ENCODE results near the gene SAMD4B.
"Not testable (repeated sequence)": the region's sequence is repeated elsewhere in the genome, so short reads cannot be mapped to it uniquely, and the experiment has no call there.

The SAMD4B gene

DNA sequence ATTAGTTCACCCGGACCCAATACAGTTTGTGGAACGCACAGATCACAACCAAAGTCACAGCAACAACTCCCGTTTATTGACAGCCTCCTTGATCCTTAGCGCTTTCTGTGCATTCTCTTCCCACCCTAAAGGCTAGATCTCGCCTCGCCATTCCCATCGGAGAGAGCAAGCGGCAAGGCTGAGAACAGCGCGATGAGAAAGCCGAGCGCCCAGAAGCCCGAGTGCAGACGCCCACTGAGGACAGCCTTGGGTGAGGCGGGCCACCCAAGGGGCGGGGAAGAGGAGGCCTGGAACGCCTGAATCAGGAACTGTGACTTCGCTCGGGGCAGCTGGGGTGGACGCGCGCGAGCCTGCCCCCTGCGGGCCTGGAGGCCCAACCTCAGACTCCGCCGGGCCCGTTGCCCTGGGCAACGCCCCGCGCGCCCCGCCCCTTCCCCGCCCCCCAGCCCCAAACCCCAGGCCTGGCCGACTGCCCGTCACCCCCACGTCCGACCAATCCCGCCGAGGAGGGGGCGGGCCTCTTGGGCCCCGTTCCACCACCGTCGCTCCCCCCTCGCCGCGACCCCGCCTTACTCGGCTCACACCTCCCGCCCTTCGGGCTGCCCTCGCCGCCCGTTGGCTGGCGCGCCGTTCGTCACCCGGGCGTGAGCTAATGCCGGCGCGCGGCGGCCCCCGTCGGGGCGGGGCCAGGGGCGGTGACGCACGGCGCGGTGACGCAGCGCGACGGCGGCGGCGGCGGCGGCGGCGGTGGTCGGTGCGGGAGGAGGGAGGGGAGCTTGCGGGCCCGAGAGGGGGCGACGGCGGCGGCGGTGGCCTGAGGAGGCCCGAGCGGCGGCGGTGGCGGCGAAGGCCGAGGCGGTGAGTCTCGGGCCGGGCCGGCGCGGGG lies at the start of gene SAMD4B:
Gene SAMD4B (plus strand): TSS at position 703 of the 886 bp plus-strand sequence. CDS start 14,473 bp downstream, outside the sequence.
- DNase-seq = peak; percentile 99

DNA sequence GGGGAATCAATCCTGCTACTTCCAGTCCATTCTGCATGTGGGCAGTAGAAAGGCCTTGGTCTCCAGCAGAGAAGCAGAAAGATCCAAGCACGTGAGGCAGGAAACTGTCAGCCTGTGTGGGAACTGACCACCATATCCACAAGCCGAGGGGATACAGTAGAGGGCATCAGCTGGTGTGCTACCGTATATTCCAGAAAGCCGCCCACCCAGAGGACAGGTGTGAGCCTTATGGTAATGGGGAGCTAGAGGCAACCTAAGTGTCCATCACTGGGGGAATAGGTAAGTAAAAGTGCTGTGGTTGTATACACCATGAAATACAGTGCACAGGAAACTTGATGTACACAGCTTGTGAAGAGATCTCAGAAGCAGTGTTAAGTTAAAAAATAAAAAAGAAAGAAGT lies 48.8 kb upstream of the SAMD4B start:
- DNase-seq = no peak

DNA sequence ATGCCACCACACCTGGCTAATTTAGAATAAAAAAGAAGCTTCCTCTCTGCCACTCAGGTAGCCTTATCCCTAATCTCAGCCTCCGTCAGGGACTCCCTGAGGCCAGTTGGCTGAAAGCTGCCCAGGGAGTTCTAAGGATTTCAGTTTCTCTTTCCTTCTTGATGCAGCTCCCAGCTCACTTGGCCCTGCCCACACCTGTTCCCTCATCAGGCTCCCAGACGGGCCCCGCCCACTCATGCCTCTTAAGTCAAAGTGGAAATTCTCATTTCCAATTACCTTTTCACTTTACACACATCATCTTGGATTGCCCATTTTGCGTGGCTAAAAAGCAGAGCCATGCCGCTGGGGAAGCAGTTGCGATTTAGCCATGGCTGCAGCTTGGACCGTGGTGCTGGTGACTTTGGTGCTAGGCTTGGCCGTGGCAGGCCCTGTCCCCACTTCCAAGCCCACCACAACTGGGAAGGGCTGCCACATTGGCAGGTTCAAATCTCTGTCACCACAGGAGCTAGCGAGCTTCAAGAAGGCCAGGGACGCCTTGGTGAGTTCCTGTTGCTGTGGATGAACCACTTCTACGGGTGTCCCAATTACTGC lies 46.1 kb upstream of the SAMD4B start, which contains the start of gene IFNL1:
Gene IFNL1 (plus strand): TSS at position 353 of the 591 bp plus-strand sequence. CDS start 15 bp downstream, at position 368.
- no peak for DNase-seq

GRCh38 chr19:39296906-39297305 lies 45.3 kb upstream of the SAMD4B start:
- no peak for DNase-seq

GRCh38 chr19:39297931-39298634 lies 44.1 kb upstream of the SAMD4B start:
- peak; percentile 30 for DNase-seq

DNA sequence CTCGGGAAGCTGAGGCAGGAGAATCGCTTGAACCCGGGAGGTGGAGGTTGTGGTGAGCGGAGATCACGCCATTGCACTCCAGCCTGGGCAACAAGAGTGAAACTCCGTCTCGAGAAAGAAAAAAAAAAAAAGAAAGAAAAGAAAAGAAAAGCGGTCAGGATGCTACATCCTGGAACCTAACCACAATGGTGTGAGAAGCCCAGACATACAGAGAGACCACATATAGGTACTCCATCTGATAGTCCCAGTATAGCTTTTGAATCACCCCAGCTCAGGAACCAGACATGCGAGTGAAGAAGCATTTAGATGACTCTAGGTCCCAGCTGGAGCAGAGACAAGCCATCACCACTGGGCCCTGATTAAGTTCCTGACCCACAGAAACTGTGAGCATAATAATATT lies 42.8 kb upstream of the SAMD4B start:
- no peak for DNase-seq

DNA sequence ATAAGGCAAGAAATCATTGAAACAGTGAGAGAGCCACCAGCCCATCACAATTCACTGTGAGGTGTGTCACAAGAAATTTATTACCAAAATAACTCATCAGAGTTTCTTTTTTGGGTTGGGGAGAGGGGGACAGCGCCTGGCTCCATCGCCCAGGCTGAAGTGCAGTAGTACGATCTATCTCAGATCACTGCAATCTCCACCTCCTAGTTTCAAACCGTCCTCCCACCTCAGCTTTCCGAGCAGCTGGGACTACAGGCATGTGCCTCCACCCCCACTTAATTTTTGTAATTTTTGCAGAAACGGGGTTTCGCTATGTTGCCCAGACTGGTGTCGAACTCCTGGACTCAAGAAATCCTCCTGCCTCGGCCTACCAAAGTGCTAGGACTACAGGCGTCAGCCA lies 42.4 kb upstream of the SAMD4B start:
- no peak for DNase-seq

- DNase-seq = no peak
Measured at GRCh38 chr19:39301021-39301420, 41.2 kb upstream of the SAMD4B start.

- DNase-seq = no peak
Measured at GRCh38 chr19:39301562-39301961, 40.7 kb upstream of the SAMD4B start.

- DNase-seq = no peak
Measured at GRCh38 chr19:39303373-39304184, 38.6 kb upstream of the SAMD4B start.

DNA sequence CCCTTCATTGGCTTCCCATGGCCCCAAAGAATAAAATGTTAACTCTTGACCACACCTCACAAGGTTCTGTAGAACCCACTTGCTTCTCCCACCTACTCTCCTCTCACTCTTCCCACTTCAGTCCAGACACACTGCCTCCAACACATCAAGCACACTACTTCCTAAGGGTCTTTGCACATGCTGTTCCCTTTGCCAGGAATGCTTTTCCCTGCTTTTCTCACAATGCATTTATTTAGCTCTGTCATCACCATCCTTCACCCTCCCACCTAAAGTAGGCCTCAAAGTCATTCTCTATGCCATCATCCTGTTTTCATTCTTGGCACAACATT lies 38.1 kb upstream of the SAMD4B start:
- DNase-seq = no peak

DNA sequence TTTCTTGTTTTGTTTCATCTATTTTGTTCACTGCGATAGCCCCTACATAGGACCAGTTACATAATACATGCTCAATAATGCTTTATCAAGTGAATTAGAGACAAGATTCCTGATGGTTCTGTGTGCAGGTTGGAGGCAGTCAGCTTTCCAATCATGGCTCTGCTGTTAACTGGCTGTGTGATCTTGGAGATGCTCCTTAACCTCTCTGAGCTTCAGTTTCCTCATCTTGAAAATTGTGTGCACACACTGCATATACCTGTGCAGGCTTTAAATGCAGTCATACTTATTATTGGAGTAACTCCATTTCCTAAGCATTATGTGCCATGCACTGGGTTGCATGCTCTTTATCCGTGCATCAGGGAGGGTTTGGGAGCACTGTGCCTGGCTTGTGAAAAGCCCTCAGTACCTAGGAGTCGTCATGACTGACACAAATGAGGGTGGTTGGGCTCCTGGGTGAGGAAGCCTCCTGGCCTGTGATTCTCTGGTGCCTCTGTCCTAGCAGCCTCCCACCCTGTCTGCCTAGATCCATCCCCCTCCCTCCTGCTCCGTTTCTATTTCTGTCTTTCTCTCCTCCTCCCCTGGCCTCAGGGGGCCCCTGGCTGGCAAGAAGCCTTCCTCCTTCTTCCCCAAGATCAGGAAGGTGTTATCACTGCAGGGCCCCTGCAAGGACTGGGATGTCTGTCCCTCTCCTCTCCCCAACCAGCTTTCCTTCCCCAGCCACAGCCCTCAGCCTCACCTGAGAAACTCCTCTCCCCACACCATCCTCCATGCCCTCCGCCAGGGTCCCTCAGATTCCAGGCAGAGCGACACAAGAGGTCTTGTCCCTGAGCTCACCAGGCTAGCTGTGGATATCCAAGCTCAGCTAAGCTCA lies 37.3 kb upstream of the SAMD4B start:
- no peak for DNase-seq

DNA sequence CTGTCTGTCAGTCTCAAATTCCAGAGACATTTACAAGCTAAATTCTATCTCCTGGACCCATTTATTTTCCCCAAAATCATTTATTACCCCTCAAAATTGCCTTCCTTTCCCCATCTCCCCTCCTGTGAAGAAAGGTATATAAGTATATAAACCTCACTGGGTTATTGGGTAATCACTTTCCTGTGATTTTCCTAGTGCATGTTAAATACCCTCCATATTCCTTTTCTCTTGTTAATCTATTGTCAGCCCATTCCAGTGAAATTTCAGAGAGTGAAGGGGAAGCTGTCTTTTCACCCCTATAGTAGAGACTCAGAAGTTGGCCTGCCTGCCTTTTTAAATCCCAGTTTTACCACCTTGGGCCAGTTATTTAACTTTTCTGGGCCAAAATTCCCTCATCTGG lies 36.1 kb upstream of the SAMD4B start:
- DNase-seq = no peak

DNA sequence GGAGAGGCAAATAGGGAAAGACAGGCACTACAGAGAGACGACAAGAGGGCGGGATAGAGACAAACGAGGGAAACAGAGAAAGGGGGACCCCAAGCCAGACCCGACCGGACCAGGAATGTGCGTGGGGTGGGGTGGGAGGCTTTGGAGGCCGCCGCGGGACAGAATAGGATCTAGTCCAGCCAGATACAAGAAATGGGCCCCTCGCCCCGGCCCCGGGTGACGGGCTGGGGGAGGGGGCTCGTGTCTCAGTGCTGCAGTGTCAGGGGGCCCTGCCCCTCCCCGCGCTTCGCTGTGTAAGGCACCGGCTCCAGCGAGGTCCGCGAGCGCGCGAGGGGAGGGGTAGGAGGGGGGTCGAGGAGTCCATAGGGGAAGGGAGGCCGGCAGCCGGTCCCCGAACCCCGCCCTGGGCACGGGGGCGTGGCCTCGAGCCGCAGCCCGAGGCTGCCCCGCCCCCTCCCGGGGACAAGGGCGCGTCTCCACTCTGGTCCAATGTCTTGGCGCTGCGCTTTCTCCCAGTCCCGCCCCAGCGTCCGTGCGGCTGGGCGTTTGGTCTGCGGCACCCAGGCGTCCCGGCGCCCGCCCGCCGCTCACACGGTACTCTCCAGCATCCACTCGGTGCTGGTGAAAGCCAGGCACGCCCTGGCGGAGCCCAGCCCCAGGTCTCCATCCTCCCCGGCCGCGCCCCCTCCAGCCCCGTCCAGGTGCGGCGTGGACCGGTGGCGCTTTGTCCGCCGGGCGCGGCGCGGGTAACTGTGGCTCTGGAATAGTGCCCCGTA lies 35.0 kb upstream of the SAMD4B start:
- DNase-seq = no peak

- DNase-seq = no peak
Measured at GRCh38 chr19:39307822-39308530, 34.2 kb upstream of the SAMD4B start.

DNA sequence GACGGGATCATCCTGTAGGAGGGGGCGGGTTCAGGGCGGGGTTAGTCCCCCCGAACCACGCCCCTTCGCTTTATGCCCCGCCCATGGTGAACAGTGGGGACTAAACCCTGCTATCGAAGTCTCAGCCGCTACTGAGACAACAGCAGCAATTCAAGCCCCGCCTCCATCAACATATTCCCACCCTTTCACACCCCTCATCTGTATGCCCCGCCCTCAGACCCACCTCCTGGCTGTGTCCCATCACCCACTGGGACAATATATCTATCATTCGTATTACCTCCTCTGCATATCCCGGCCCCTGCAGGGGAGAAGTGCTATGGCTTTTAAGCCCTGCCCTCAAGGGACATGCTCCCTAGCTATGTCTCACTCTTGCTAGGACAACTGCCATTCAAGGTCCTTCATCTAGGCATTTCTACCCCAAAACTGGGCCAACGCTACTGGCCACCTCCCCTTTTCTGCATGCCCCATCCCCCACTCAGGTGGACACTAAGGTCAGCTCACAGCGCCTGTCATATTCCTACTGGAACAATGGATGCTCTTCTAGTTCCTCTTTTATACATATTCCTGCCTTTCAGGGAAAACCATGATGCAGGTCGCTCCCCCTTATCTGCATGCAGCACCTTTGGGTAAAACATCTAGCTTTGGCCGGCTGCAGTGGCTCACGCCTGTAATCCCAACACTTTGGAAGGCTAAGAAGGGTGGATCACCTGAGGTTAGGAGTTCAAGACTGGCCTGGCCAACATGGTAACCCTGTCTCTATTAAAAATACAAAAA lies 33.5 kb upstream of the SAMD4B start:
- no peak for DNase-seq

DNA sequence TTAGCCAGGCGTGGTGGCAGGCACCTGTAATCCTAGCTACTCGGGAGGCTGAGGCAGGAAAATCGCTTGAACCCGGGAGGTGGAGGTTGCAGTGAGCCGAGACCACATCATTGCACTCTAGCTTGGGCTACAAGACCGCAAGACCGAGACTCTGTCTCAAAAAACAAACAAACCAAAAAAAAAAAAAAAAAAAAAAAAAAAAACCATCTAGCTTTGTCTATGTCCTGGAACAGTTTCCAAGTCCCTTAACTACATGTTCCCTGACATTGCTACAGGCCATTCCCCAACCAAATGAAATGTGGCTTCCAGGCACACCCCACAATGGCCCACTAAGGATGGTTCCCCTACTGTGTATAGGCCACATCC lies 32.9 kb upstream of the SAMD4B start:
- not testable (repeated sequence) for DNase-seq

- DNase-seq = no peak
Measured at GRCh38 chr19:39310558-39311311, 31.5 kb upstream of the SAMD4B start.

All from activated CD4-positive, alpha-beta T cell treated with anti-CD3 and anti-CD28 coated beads, Interleukin-2, amount 50 U/mL, for 1 hour (primary cell).